Activated CD4-positive, alpha-beta T cell treated with anti-CD3 and anti-CD28 coated beads, Interleukin-2, amount 10 ng/mL, durations not matched to agents 24 days and 14 days (primary cell): ENCODE measurements around the gene TENM3. TPM values are rescaled to one million over a fixed set of nuclear protein-coding genes. Genes with fewer than 3 reads are reported as not detected.

Source experiments
- DNase-seq: peaks from one replicate; pipeline ENCODE4 v3.0.0; 2022
- H3K27ac Mint-ChIP-seq: one replicate; pipeline ENCODE4 v1.8.0; 2022; ENCODE audit warnings: mild to moderate bottlenecking, mixed read lengths
- H3K27me3 Mint-ChIP-seq: one replicate; pipeline ENCODE4 v1.8.0; 2022; ENCODE audit warnings: mixed read lengths
- H3K36me3 Mint-ChIP-seq: one replicate; pipeline ENCODE4 v1.8.0; 2022; ENCODE audit warnings: low read depth, mild to moderate bottlenecking, mixed read lengths
- H3K4me1 Mint-ChIP-seq: one replicate; pipeline ENCODE4 v1.8.0; 2021; ENCODE audit warnings: mixed read lengths
- H3K4me3 Mint-ChIP-seq: one replicate; pipeline ENCODE4 v1.8.0; 2022; ENCODE audit warnings: mild to moderate bottlenecking, moderate library complexity, mixed read lengths
- H3K9me3 Mint-ChIP-seq: one replicate; pipeline ENCODE4 v1.8.0; 2021; ENCODE audit warnings: mixed read lengths
- intact Hi-C: fragments of 100-400 bp; cut with micrococcal nuclease; formaldehyde crosslinking; loops from one replicate; pipeline ENCODE4 v1.15.1; 2023
- total RNA-seq: library from RNA; stranded (reverse); gene quantifications from 2 replicates; pipeline ENCODE4 v1.2.3, GENCODE V29; 2022

TENM3 gene
- total RNA-seq, 1 donor from 2014 or later: not detected

DNA sequence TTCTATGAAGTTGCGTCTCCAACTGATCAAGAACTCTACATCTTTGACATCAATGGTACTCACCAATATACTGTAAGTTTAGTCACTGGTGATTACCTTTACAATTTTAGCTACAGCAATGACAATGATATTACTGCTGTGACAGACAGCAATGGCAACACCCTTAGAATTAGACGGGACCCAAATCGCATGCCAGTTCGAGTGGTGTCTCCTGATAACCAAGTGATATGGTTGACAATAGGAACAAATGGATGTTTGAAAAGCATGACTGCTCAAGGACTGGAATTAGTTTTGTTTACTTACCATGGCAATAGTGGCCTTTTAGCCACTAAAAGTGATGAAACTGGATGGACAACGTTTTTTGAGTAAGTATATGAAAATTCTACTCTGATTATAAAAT is 511.7 kb downstream of the TENM3 start:
- Mint-ChIP-seq H3K27ac (no peak overlapping the region), H3K4me1 (no peaks in the 10 kb centered on the region), H3K4me3 (no peak overlapping the region), H3K36me3 (no peaks in the 10 kb centered on the region), H3K9me3 (no peaks in the 10 kb centered on the region), H3K27me3 (peaks cover 2% of the 10 kb centered on the region)
- intact Hi-C loops: no loop called here
- DNase-seq: no peak

- Mint-ChIP-seq H3K27me3 (peaks cover 2% of the 10 kb centered on the region), H3K4me3 (no peak overlapping the region)
Observed at GRCh38 chr4:182756161-182756690, 513.0 kb downstream of the TENM3 start.

DNA sequence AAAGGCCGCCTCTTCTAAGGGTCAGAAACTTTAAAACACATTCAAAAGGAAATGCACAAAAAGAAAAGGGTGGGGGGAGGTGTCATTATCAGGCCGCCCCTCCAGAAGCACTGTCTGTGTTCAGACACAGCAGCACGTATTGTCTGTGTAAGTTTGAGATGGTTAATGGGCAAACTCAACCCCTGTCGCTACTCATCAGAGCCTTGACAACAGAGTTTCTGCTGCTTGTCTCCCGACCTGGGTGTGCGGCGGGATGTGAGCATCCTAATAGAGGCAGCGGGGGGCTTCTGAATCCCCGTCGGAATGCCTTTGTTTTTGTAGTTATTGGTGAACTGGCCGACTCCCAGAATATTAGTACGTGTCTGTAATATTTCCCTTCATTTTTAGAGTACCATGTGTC is 515.1 kb downstream of the TENM3 start:
- H3K36me3 Mint-ChIP-seq: no peaks in the 10 kb centered on the region
- H3K4me1 Mint-ChIP-seq: no peaks in the 10 kb centered on the region
- no peak overlapping the region for H3K4me3 Mint-ChIP-seq
- no peak for DNase-seq
- no peaks in the 10 kb centered on the region for H3K27me3 Mint-ChIP-seq
- H3K9me3 Mint-ChIP-seq: no peaks in the 10 kb centered on the region
- H3K27ac Mint-ChIP-seq: no peak overlapping the region
- intact Hi-C loops: no loop called here

More at GRCh38 chr4:182756161-182756690, 513.0 kb downstream of the TENM3 start:
- intact Hi-C loops: no loop called here
- Mint-ChIP-seq H3K36me3 (no peaks in the 10 kb centered on the region), H3K27ac (no peak overlapping the region), H3K9me3 (no peaks in the 10 kb centered on the region), H3K4me1 (no peaks in the 10 kb centered on the region)
- no peak for DNase-seq

DNA sequence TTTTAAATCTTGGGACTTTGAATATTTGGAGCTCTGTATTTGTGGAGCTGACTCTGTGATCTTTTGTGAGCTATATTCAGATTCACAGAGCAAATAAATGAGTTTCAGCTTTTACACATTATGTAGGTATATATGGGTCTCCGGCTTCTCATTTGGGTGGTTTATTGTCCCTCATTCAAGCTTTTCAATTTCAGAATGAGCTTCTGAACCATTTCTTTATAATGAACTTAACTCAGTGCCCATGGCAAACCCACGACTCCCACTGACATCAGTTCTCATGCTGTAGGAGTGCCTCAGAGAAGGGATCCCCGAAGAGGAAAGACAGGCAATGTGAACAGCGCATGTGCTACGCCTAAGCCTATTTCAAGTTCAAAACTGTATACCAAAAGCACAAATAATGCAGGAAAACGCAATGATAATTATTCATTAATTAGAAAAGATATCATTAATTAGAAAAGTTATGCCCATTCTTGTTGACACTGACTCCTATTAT is 517.4 kb downstream of the TENM3 start:
- intact Hi-C loops: no loop called here
- Mint-ChIP-seq H3K4me3 (no peak overlapping the region), H3K27me3 (no peaks in the 10 kb centered on the region), H3K36me3 (no peaks in the 10 kb centered on the region), H3K4me1 (no peaks in the 10 kb centered on the region), H3K27ac (no peak overlapping the region), H3K9me3 (no peaks in the 10 kb centered on the region)
- no peak for DNase-seq

GRCh38 chr4:182764137-182764536 is 520.9 kb downstream of the TENM3 start:
- Mint-ChIP-seq H3K9me3 (no peaks in the 10 kb centered on the region), H3K27ac (no peak overlapping the region), H3K4me3 (no peak overlapping the region), H3K36me3 (no peaks in the 10 kb centered on the region), H3K4me1 (no peaks in the 10 kb centered on the region), H3K27me3 (no peaks in the 10 kb centered on the region)
- intact Hi-C loops: no loop called here
- no peak for DNase-seq

DNA sequence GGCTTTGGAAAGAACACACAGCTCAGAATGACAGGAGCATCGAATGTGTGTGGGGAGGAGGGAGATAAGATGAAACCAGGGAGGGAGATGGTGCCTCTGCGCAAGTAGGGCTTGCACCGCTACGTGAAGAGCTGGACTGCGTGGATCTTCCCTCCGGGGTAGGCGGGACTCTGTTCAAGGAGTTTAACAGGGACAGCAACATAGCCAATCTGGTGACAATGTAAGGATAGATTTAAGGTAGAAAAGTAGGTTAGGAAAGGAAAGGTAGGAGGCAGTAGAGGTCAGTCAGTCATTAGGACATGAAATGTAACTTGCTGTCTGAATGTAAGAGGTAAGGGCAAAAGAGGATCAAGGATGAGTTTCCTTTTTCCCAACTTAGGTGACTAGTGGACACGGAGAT is 521.4 kb downstream of the TENM3 start:
- no peak overlapping the region for H3K27ac Mint-ChIP-seq
- H3K4me1 Mint-ChIP-seq: no peaks in the 10 kb centered on the region
- no peak overlapping the region for H3K4me3 Mint-ChIP-seq
- no peaks in the 10 kb centered on the region for H3K27me3 Mint-ChIP-seq
- H3K36me3 Mint-ChIP-seq: no peaks in the 10 kb centered on the region
- no peaks in the 10 kb centered on the region for H3K9me3 Mint-ChIP-seq
- intact Hi-C loops: no loop called here
- DNase-seq: no peak

- Mint-ChIP-seq H3K27me3 (no peaks in the 10 kb centered on the region), H3K4me3 (no peak overlapping the region), H3K36me3 (no peaks in the 10 kb centered on the region), H3K4me1 (no peaks in the 10 kb centered on the region), H3K27ac (no peak overlapping the region), H3K9me3 (no peaks in the 10 kb centered on the region)
- DNase-seq: no peak
- intact Hi-C loops: no loop called here
Observed at GRCh38 chr4:182765987-182766856, 523.0 kb downstream of the TENM3 start.

GRCh38 chr4:182766857-182767250 is 523.7 kb downstream of the TENM3 start:
- no peaks in the 10 kb centered on the region for H3K27me3 Mint-ChIP-seq
- H3K4me3 Mint-ChIP-seq: no peak overlapping the region
- no peak for DNase-seq
- no peaks in the 10 kb centered on the region for H3K4me1 Mint-ChIP-seq
- H3K27ac Mint-ChIP-seq: no peak overlapping the region
- intact Hi-C loops: no loop called here
- no peaks in the 10 kb centered on the region for H3K9me3 Mint-ChIP-seq
- no peaks in the 10 kb centered on the region for H3K36me3 Mint-ChIP-seq

GRCh38 chr4:182768838-182769237 is 525.6 kb downstream of the TENM3 start:
- Mint-ChIP-seq H3K27ac (no peak overlapping the region), H3K36me3 (no peaks in the 10 kb centered on the region), H3K4me1 (no peaks in the 10 kb centered on the region), H3K9me3 (no peaks in the 10 kb centered on the region), H3K4me3 (no peak overlapping the region), H3K27me3 (no peaks in the 10 kb centered on the region)
- intact Hi-C loops: no loop called here
- DNase-seq: no peak

- DNase-seq: no peak
- Mint-ChIP-seq H3K4me1 (no peaks in the 10 kb centered on the region), H3K27ac (no peak overlapping the region), H3K4me3 (no peak overlapping the region), H3K9me3 (no peaks in the 10 kb centered on the region), H3K36me3 (no peaks in the 10 kb centered on the region), H3K27me3 (no peaks in the 10 kb centered on the region)
- intact Hi-C loops: no loop called here
Observed at GRCh38 chr4:182770259-182770995, 527.2 kb downstream of the TENM3 start.

- no peak overlapping the region for H3K4me3 Mint-ChIP-seq
- no peak for DNase-seq
- no peak overlapping the region for H3K27ac Mint-ChIP-seq
- H3K4me1 Mint-ChIP-seq: no peaks in the 10 kb centered on the region
- no peaks in the 10 kb centered on the region for H3K36me3 Mint-ChIP-seq
- H3K9me3 Mint-ChIP-seq: no peaks in the 10 kb centered on the region
- intact Hi-C loops: no loop called here
- H3K27me3 Mint-ChIP-seq: no peaks in the 10 kb centered on the region
Observed at GRCh38 chr4:182770996-182771514, 527.9 kb downstream of the TENM3 start.

DNA sequence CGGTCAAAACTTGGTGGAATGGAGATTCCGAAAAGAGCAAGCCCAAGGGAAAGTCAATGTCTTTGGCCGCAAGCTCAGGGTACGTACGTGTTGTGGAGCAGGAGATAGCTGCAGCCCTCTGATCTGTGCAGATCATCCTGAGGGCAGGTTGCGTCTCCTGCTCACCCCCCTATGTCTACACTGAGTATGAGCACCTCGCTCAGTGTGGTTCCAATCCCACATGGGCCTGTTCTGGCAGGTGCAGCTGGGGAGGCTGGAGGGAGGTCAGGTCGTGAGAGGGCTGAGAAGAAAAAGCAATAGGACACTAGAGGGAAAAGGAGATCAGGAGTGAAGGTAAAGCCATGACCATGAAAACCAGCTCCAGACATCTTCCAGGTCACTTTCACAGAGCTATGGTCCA is 531.9 kb downstream of the TENM3 start:
- no peak for DNase-seq
- no peaks in the 10 kb centered on the region for H3K4me1 Mint-ChIP-seq
- intact Hi-C loops: no loop called here
- H3K27me3 Mint-ChIP-seq: no peaks in the 10 kb centered on the region
- H3K9me3 Mint-ChIP-seq: no peaks in the 10 kb centered on the region
- no peak overlapping the region for H3K4me3 Mint-ChIP-seq
- H3K36me3 Mint-ChIP-seq: no peaks in the 10 kb centered on the region
- H3K27ac Mint-ChIP-seq: no peak overlapping the region

DNA sequence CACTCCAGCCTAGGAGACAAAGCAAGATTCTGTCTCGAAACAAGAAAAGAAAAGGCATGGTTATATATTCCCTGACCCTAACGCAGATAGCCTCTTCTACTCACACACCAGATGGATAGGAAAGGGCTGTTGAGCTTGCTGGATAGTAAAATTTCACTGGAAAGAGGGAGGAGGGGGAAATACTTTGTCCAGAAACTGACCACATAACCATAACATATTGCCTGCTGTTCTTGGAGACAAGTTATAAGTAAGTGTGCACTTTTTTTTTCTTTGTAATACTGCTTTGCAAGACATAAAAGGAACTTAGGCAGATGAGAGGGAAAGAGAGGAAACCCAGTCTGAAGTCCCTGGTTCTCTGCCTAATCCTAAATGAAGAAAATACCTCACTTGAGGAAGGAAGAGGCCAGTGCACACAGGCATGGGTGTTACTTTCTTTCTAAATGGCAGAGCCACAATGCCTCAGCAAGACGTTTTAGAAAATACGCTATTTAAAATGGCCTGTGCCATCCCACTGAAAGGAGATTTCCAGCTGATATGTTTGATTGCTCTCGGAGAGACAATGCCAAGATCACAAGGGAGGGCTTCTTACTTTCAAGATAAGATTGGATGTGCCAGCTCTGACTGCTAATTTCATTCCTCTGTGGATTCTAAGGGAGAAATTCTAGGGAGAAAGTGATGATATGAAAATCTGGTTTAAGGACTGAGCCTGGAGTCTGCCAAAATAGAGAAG is 533.3 kb downstream of the TENM3 start:
- H3K36me3 Mint-ChIP-seq: no peaks in the 10 kb centered on the region
- H3K27ac Mint-ChIP-seq: no peak overlapping the region
- no peaks in the 10 kb centered on the region for H3K4me1 Mint-ChIP-seq

More for the DNA sequence above, 533.3 kb downstream of the TENM3 start:
- Mint-ChIP-seq H3K27me3 (no peaks in the 10 kb centered on the region), H3K9me3 (no peaks in the 10 kb centered on the region), H3K4me3 (no peak overlapping the region)
- DNase-seq: no peak
- intact Hi-C loops: no loop called here
